Stimulated activated effector memory CD8-positive, alpha-beta T cell treated with anti-CD3 and anti-CD28 coated beads, Interleukin-12 subunit alpha, Interleukin-12 subunit beta, amount 100 ng/mL, for 72 hours (primary cell): ENCODE measurements around the gene TMEM250.

ENCODE experiments used
- ATAC-seq: fragments of 150-1000 bp; cut with Tn5 transposase; 2 replicates; pipeline ENCODE4 v1.10.0; 2021
- DNase-seq, 2 donors: peaks; one replicate each; pipeline ENCODE4 v3.0.0; 2021 to 2022; ENCODE audit warnings: low spot score in 2 of 2
- H3K27ac Mint-ChIP-seq: one replicate; pipeline ENCODE4 v1.8.0; 2022; ENCODE audit warnings: mild to moderate bottlenecking, mixed read lengths
- H3K36me3 Mint-ChIP-seq: one replicate; pipeline ENCODE4 v1.8.0; 2022; ENCODE audit warnings: mild to moderate bottlenecking, mixed read lengths
- H3K4me1 Mint-ChIP-seq: one replicate; pipeline ENCODE4 v1.8.0; 2022; ENCODE audit warnings: mixed read lengths
- H3K4me3 Mint-ChIP-seq: one replicate; pipeline ENCODE4 v1.8.0; 2022; ENCODE audit warnings: mild to moderate bottlenecking, mixed read lengths
- H3K9me3 Mint-ChIP-seq: one replicate; pipeline ENCODE4 v1.8.0; 2022; ENCODE audit warnings: mixed read lengths

The TMEM250 gene

GRCh38 chr9:136124976-136125692 lies 6.5 kb upstream of the TMEM250 start:
- H3K9me3 Mint-ChIP-seq = peaks cover 6% of the 10 kb centered on the region
- H3K27ac Mint-ChIP-seq = no peak overlapping the region
- peaks cover 8% of the 10 kb centered on the region for H3K4me1 Mint-ChIP-seq
- ATAC-seq (no peak), DNase-seq (no peak)
- H3K4me3 Mint-ChIP-seq = no peak overlapping the region
- no peaks in the 10 kb centered on the region for H3K36me3 Mint-ChIP-seq

- Mint-ChIP-seq H3K27ac (peak overlapping the region; percentile 37), H3K4me3 (no peak overlapping the region), H3K36me3 (no peaks in the 10 kb centered on the region), H3K9me3 (peaks cover 6% of the 10 kb centered on the region), H3K4me1 (peaks cover 8% of the 10 kb centered on the region)
- DNase-seq = peak; percentile 79 to 89
- ATAC-seq = peak; percentile 39
Measured at GRCh38 chr9:136122425-136123383, 4.0 kb upstream of the TMEM250 start.

GRCh38 chr9:136121801-136122200 lies 3.1 kb upstream of the TMEM250 start:
- ATAC-seq = no peak
- H3K4me3 Mint-ChIP-seq = no peak overlapping the region
- no peak overlapping the region for H3K27ac Mint-ChIP-seq

GRCh38 chr9:136120438-136120844 lies 1.8 kb upstream of the TMEM250 start:
- H3K36me3 Mint-ChIP-seq = no peaks in the 10 kb centered on the region
- no peak for DNase-seq
- no peak overlapping the region for H3K27ac Mint-ChIP-seq
- peaks cover 8% of the 10 kb centered on the region for H3K4me1 Mint-ChIP-seq
- ATAC-seq = no peak
- peaks cover 6% of the 10 kb centered on the region for H3K9me3 Mint-ChIP-seq
- no peak overlapping the region for H3K4me3 Mint-ChIP-seq

More at GRCh38 chr9:136121801-136122200, 3.1 kb upstream of the TMEM250 start:
- DNase-seq = no peak
- H3K4me1 Mint-ChIP-seq = peaks cover 8% of the 10 kb centered on the region
- H3K9me3 Mint-ChIP-seq = peaks cover 6% of the 10 kb centered on the region
- H3K36me3 Mint-ChIP-seq = no peaks in the 10 kb centered on the region

GRCh38 chr9:136119883-136120393 lies 1.3 kb upstream of the TMEM250 start:
- no peak for ATAC-seq
- no peak for DNase-seq

GRCh38 chr9:136119061-136119882 lies 597 bp upstream of the TMEM250 start:
- Mint-ChIP-seq H3K36me3 (peaks cover 7% of the 10 kb centered on the region), H3K9me3 (no peaks in the 10 kb centered on the region), H3K27ac (peak overlapping the region; percentile 64), H3K4me3 (peak overlapping the region; percentile 69), H3K4me1 (peaks cover 8% of the 10 kb centered on the region)
- DNase-seq (no peak), ATAC-seq (peak; percentile 44)

More at GRCh38 chr9:136119883-136120393, 1.3 kb upstream of the TMEM250 start:
- peak overlapping the region; percentile 64 for H3K27ac Mint-ChIP-seq
- H3K9me3 Mint-ChIP-seq = peaks cover 2% of the 10 kb centered on the region
- H3K36me3 Mint-ChIP-seq = peaks cover 3% of the 10 kb centered on the region
- peak overlapping the region; percentile 69 for H3K4me3 Mint-ChIP-seq
- peaks cover 8% of the 10 kb centered on the region for H3K4me1 Mint-ChIP-seq

- Mint-ChIP-seq H3K36me3 (peaks cover 13% of the 10 kb centered on the region), H3K4me3 (peak overlapping the region; percentile 69), H3K4me1 (peaks cover 16% of the 10 kb centered on the region), H3K9me3 (no peaks in the 10 kb centered on the region), H3K27ac (peak overlapping the region; percentile 81)
- DNase-seq (no peak), ATAC-seq (peak; percentile 0)
Measured at GRCh38 chr9:136117916-136118319, 757 bp downstream of the TMEM250 start.

- DNase-seq (peak in 1 of 2 donors; percentile 77), ATAC-seq (peak; percentile 9)
- Mint-ChIP-seq H3K27ac (peak overlapping the region; percentile 81), H3K4me3 (peak overlapping the region; percentile 69), H3K36me3 (peaks cover 14% of the 10 kb centered on the region), H3K4me1 (peaks cover 12% of the 10 kb centered on the region), H3K9me3 (no peaks in the 10 kb centered on the region)
Measured at GRCh38 chr9:136117291-136117915, 1.3 kb downstream of the TMEM250 start.

GRCh38 chr9:136116360-136117098 lies 2.1 kb downstream of the TMEM250 start:
- H3K36me3 Mint-ChIP-seq = peaks cover 23% of the 10 kb centered on the region
- DNase-seq (no peak), ATAC-seq (no peak)
- peaks cover 21% of the 10 kb centered on the region for H3K4me1 Mint-ChIP-seq
- H3K27ac Mint-ChIP-seq = no peak overlapping the region
- H3K9me3 Mint-ChIP-seq = no peaks in the 10 kb centered on the region
- H3K4me3 Mint-ChIP-seq = peak overlapping the region; percentile 69

- Mint-ChIP-seq H3K4me1 (peaks cover 26% of the 10 kb centered on the region), H3K27ac (no peak overlapping the region), H3K4me3 (peak overlapping the region; percentile 69), H3K9me3 (no peaks in the 10 kb centered on the region), H3K36me3 (peaks cover 27% of the 10 kb centered on the region)
- ATAC-seq = no peak
- DNase-seq = no peak
Measured at GRCh38 chr9:136115641-136116359, 2.9 kb downstream of the TMEM250 start.

- no peak for ATAC-seq
- Mint-ChIP-seq H3K27ac (peak overlapping the region; percentile 52), H3K4me1 (peaks cover 32% of the 10 kb centered on the region), H3K9me3 (no peaks in the 10 kb centered on the region), H3K36me3 (peaks cover 27% of the 10 kb centered on the region), H3K4me3 (no peak overlapping the region)
- DNase-seq = no peak
Measured at GRCh38 chr9:136115206-136115605, 3.5 kb downstream of the TMEM250 start.

- DNase-seq = no peak
- no peak overlapping the region for H3K4me3 Mint-ChIP-seq
- no peaks in the 10 kb centered on the region for H3K9me3 Mint-ChIP-seq
- H3K36me3 Mint-ChIP-seq = peaks cover 27% of the 10 kb centered on the region
- H3K4me1 Mint-ChIP-seq = peaks cover 36% of the 10 kb centered on the region
- ATAC-seq = no peak
- peak overlapping the region; percentile 52 for H3K27ac Mint-ChIP-seq
Measured at GRCh38 chr9:136114610-136115009, 4.1 kb downstream of the TMEM250 start.

GRCh38 chr9:136112541-136112940 lies 6.1 kb downstream of the TMEM250 start:
- no peak for ATAC-seq
- peaks cover 40% of the 10 kb centered on the region for H3K4me1 Mint-ChIP-seq

More at GRCh38 chr9:136112541-136112940, 6.1 kb downstream of the TMEM250 start:
- Mint-ChIP-seq H3K4me3 (peak overlapping the region; percentile 87), H3K27ac (peak overlapping the region; percentile 92), H3K9me3 (no peaks in the 10 kb centered on the region), H3K36me3 (peaks cover 27% of the 10 kb centered on the region)
- no peak for DNase-seq
